ENCODE data around the gene SH3D19. TPM values are rescaled to one million over a fixed set of nuclear protein-coding genes. Genes with fewer than 3 reads are reported as not detected.
"Not testable (repeated sequence)": the region's sequence is repeated elsewhere in the genome, so short reads cannot be mapped to it uniquely, and the experiment has no call there.

Gene SH3D19
- polyA plus RNA-seq (2014; cell fraction: cytosol; rRNA removed) = 3.2 and 4.0 TPM in 2 replicates
- 3.4 and 6.5 TPM in 2 replicates for polyA plus RNA-seq (2014; cell fraction: nucleus; rRNA removed)

GRCh38 chr4:151325111-151325948 lies at the start of gene SH3D19:
Gene SH3D19, minus strand, starts transcription at chr4:151325605. Its CDS starts 253 bp downstream, at chr4:151325352.
- DNase-seq (ENCODE audit: low spot score) = peak; percentile 49

DNA sequence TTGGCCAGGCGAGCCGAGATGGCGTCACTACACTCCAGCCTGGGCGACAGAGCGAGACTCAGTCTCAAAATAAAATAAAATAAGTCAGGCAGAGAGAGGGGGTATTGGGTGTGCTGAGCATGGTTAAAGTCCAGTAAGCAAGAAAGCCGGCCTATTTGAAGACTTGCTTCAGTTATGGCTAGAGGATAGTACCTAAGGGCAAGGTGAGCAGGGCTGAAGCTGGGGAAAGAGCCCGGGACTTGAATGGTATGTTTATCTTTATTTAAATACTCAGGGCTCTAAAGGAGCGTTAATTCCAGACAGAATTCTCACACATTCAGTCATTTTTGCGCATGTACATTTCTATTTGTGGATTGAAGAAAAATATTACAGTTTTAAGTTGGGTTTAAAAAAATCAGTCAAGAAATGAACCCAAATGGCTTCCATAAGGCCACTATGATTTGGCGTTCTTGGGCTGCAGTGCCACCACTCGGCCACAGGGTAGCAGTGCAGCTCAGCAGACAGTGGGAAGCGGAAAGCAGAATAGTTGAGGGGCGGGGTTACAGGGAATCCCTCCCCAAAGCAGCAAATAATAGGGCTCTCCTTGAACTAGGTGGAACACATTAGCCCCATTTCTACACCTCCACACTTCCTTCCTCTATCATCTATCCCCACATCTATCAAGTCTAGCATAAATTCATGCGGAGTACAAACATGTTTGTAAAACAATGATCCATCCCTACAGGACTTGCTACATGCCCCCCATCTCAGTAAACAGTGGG lies 37.2 kb upstream of the SH3D19 start:
- peak; percentile 76 for DNase-seq (ENCODE audit: low spot score)

DNA sequence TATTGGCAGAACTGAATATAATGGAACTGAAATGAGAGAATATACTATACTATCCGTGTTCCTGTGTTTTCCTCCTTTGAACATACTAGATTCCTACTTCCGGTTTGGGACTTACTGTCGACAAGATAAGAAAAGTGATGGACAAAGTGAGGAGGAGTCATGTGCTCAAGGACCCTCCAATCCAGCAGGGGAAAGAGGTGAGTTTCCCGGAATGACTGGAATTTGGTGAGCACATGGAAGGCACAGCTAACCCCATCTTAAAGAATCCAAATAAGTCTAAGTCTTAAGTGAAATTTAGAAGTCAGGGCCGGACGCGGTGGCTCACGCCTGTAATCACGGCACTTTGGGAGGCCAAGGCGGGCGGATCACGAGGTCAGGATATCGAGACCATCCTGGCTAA lies 36.6 kb upstream of the SH3D19 start:
- no peak for DNase-seq (ENCODE audit: low spot score)

GRCh38 chr4:151361126-151361525 lies 35.7 kb upstream of the SH3D19 start:
- no peak for DNase-seq (ENCODE audit: low spot score)

DNA sequence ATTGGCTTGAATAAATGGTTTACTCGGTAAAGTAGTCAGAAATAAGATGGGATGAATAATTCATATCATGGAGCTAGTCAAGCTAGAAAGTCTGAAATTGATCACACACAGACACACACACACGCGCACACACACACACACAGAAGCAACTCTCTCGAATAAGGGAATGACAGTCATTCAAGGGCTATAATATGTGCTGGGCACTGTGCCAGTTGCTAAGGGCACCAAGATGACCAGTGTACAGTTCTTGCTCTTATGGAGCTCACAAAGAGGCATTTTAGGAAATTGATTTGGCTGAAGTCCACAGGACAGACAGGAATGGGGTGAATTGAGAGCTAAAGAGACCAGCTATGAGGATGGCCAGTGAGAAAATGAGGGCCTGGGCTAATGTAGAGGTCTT lies 34.2 kb upstream of the SH3D19 start:
- DNase-seq (ENCODE audit: low spot score) = no peak

DNA sequence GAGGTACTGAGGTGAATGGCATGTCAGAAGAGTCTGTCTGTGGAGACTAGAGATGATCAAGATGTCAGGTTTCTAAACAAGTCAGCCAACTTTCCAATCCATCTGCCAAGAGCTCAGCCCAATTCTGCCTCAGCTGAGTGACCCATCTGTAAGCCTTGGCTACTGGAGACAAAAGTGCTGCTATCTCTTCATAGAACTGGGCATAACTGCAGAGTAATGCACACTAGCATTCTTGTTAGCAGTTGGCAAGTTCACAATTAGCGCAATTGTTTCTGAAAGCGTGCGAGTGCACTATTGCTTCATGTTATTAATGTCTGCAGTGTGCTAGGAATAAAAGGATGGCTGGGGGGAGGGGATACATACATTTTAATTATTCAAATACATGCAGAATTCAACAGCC lies 32.9 kb upstream of the SH3D19 start:
- no peak for DNase-seq (ENCODE audit: low spot score)

- no peak for DNase-seq (ENCODE audit: low spot score)
These were observed 31.1 kb upstream of the SH3D19 start for GRCh38 chr4:151356510-151356909.

- DNase-seq (ENCODE audit: low spot score) = no peak
These were observed 29.8 kb upstream of the SH3D19 start for GRCh38 chr4:151355155-151355554.

DNA sequence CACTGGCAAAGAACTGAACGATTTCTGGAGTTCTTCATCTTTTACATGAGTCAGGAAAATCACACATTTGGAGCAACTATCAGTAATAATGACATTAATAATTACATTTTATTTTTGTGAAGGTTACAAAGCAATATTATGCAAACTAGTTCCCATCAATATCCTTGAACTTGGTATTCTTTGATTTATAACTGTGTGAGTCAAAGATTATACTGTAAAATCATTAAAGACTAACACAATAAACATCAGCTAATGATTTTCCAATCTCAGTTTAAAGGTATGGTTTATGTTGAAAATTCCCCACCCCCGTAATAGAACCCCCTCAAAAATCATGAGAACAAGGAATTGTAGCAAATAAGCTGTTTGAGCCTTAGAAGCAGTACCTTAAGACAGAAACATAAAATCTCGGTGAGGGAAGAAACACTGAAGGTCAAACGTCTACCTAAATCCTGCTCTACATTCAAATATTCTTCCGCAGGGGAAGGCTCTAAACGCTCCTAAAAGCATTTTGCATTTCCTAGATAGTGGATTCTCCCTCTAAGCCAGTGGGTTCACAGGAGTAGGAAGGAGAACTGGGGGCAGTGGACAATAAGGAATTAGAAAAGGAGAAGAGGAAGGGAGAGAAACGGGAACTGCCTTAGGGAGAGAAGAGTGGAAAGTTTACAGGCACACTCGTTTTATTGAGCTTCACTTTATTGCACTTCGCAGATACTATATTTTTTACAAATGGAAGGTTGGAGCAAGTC lies 22.3 kb upstream of the SH3D19 start:
- DNase-seq (ENCODE audit: low spot score) = no peak

DNA sequence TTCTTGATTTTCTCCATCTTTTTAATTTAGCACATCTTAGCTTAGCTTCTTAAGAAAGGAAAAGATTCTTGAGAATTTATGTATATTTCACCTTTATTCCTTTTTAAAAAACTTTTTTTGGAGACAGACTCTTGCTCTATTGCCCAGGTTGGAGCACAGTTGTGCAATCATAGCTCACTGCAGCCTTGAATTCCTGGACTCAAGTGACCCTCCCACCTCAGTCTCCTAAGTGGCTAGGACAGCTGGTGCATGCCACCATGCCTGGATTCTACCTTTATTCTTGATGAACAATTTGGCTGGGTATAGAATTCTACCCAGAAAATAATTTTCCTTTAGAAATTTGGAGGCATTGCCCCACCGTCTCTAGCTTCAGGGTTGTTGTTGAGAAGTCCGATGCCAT lies 19.5 kb upstream of the SH3D19 start:
- DNase-seq (ENCODE audit: low spot score) = no peak

DNA sequence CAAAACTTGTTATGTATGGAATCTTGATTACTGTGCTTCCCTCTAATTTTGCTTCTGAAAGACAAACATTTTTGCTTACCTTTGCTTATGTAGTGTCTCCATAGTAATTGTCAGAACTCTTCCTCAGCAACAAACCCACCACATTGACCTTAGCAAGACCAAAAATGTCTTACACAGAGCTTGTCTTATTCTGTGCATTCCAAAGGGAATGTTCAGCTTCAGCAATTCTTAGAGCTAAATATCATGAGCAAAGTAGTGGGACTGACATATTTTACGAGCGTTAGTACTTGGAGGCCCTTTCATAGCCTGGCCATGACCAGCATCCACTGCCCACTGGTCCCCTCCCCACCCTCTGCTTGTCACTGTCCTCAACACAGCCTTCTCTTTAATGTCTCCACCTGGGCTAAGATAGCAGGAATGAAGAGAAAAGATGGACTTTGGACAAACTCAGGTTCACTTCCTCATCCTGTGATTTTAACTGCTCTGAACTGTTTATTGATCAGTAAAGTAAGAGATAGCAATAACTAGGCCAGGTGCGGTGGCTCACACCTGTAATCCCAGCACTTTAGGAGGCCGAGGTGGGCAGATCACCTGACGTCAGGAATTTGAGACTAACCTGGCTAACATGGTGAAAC lies 15.5 kb upstream of the SH3D19 start:
- no peak for DNase-seq (ENCODE audit: low spot score)

DNA sequence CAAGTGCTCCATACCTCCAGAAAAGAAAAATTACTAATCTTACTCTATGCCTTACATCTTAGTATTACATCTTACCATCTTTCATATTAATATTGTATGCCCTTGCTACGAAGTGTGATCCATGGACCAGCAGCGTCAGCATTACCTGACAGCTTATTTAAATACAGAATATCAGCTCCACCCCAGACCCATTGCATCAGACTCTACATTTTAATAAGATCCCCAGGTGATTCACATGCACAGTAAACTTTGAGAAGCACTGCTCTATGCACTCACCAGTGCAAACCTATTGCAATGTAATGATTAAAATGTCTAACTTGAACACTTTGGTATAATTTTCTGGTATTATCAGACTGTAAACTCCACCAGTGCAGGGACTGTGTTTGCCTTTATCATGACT lies 14.1 kb upstream of the SH3D19 start:
- DNase-seq (ENCODE audit: low spot score) = no peak

- DNase-seq (ENCODE audit: low spot score) = no peak
These were observed 6.1 kb upstream of the SH3D19 start for GRCh38 chr4:151331276-151332042.

DNA sequence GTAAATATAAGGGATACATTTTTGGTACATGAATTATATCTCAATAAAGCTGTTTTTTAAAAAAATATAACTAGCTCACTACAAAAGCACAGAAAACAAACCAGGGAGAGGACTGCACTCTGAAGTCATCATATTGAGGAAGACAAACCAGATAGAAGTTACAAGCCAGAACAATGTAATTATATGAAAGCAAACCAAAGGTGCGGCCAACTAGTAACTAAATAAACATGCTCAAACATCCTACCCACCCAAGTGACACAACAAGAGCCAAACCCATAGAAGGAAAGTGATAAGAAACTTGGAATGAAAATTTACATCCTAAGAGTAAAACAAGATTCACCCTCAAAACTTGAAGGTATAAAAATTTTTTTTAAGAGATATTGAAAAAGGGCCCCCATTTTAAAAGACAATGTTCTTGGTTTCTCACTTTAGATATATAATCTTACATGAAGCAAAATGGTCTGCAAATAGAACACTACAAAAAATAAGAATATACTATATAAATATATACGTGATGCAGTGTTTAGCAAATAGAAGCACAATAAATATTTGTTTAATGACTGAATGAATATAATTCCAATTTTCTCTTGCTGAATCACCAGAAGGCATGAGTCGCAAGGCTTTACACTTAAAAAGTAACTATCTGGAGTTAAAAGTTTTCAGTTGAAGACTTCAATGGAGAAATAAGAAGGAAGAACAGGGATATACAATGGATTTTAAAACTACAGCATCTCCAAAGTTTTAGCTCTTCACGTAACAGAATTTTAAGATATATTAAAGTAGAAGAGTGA lies 4.0 kb upstream of the SH3D19 start:
- no peak for DNase-seq (ENCODE audit: low spot score)

DNA sequence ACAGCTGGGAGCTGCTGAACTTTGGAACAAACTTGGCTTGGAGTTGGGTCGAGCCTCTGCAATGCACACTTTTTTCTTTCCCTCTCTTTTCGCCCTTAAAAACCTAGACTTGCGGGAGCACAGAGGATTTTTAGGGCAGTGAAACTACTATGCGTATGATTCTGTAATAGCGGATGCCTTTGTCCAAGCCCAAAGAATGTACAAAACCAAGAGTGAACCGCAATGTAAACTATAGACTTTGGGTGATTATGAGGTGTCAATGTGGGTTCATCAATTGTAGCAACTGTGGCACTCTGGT lies 493 bp upstream of the SH3D19 start:
- DNase-seq (ENCODE audit: low spot score) = no peak

DNA sequence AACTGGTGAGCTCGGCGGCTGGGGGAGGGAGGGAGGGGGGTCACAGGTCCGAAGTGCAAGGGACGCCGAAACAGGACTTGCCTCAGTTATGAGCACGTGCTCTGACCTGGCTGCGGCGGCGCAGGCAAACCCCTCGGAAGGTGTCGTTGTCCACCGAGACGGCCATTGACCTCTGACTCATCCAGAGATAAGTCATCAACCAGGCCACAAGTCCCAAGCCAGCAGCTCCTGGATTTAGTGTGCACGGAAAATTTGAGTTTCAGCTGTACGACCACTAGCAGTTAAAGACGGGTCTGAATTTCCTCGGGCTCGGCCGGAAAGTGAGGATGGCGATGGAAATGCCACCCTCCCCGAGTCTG lies 674 bp downstream of the SH3D19 start:
- DNase-seq (ENCODE audit: low spot score) = peak; percentile 6

DNA sequence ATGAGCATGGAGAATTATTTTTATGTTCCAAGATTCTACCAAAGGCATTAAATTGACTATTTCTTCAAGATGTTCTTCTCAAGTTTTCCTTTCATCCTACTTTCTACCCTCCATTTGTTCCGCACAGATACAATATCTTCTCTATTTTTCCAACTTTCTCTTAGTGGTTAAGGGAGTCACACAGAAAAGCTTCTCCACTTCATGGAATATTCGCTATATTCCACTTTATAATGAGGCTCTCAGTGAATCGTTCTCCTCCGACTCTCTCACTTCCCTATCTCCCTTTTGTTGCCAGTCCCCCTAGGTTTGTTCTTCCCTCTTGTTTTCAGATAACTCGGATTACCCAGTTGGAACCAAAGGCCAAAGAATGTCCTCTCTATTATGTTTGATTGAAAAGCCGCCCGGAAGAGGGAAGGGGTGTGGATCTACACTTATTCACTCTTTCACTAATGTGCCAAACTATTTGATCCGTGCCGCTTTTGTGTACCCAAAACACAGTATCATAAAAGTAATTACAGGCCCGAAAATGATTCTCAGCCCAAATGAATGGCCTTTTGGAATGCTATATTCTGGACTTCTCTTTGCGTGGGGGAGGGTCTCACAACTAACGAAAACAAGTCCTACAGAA lies 1.2 kb downstream of the SH3D19 start:
- DNase-seq (ENCODE audit: low spot score) = no peak

DNA sequence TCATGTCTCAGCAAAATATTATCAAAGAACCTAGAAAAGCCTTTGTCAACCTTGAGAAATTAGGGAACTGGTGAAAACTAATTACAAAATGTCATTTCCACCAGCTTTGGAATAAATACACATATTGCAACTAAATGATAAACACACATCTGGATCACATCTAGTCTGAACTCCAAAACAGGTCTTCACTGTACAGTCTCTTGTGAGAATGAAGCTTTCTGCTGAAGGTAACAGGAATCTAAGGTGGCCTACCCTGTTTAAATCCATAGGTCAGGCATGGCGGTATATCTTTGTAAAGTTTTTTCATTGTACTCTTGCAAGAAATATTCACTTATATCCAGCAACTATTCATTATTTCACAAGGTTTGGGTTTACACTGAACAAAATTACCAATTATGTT lies 1.7 kb downstream of the SH3D19 start:
- DNase-seq (ENCODE audit: low spot score) = no peak

GRCh38 chr4:151322570-151322969 lies 2.8 kb downstream of the SH3D19 start:
- DNase-seq (ENCODE audit: low spot score) = no peak

DNA sequence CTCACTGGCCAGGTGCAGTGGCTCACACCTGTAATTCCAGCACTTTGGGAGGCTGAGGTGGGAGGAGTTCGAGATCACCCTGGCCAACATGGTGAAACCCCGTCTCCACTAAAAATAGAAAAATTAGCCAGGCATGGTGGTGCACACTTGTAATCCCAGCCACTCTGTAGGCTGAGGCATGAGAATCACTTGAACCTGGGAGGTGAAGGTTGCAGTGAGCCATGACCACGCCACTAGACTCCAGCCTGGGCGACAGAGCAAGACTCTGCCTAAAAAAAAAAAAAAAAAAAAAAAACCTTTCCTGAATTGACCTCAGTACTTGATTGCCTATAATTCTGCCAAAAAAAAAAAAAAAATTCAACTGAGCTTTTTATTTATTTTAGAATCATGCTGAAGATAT lies 3.2 kb downstream of the SH3D19 start:
- not testable (repeated sequence) for DNase-seq (ENCODE audit: low spot score)

Data from SK-N-DZ (cell line).